GM21528 (cell line): ENCODE measurements around the gene CLEC16A.

Experiments used
- ATAC-seq: cut with Tn5 transposase; IDR thresholded peaks from one replicate; pipeline ENCODE4 v1.9.1; 2021; ENCODE audit warnings: mild to moderate bottlenecking, moderate library complexity; ENCODE audit not compliant: unreplicated experiment, low FRiP score

The CLEC16A gene

GRCh38 chr16:11107780-11108465 lies 163.6 kb downstream of the CLEC16A start:
- ATAC-seq = no peak

- no peak for ATAC-seq
These were observed 164.1 kb downstream of the CLEC16A start for GRCh38 chr16:11108466-11108805.

GRCh38 chr16:11109566-11109965 lies 165.2 kb downstream of the CLEC16A start:
- ATAC-seq = no peak

GRCh38 chr16:11111150-11111549 lies 166.8 kb downstream of the CLEC16A start:
- no peak for ATAC-seq

- ATAC-seq = no peak
These were observed 167.7 kb downstream of the CLEC16A start for GRCh38 chr16:11111856-11112634.

- ATAC-seq = no peak
These were observed 168.5 kb downstream of the CLEC16A start for GRCh38 chr16:11112723-11113348.

GRCh38 chr16:11114366-11115164 lies 170.2 kb downstream of the CLEC16A start:
- no peak for ATAC-seq

- ATAC-seq = no peak
These were observed 173.3 kb downstream of the CLEC16A start for GRCh38 chr16:11117576-11118211.

GRCh38 chr16:11118479-11118878 lies 174.1 kb downstream of the CLEC16A start:
- no peak for ATAC-seq

- ATAC-seq = no peak
These were observed 176.8 kb downstream of the CLEC16A start for GRCh38 chr16:11121083-11121608.

GRCh38 chr16:11121914-11122692 lies 177.7 kb downstream of the CLEC16A start:
- ATAC-seq = no peak

GRCh38 chr16:11123666-11124065 lies 179.3 kb downstream of the CLEC16A start:
- ATAC-seq = no peak

GRCh38 chr16:11125936-11126335 lies 181.6 kb downstream of the CLEC16A start:
- no peak for ATAC-seq

GRCh38 chr16:11126399-11127054 lies 182.2 kb downstream of the CLEC16A start:
- no peak for ATAC-seq

- no peak for ATAC-seq
These were observed 183.3 kb downstream of the CLEC16A start for GRCh38 chr16:11127610-11128195.

GRCh38 chr16:11128211-11129141 lies 184.1 kb downstream of the CLEC16A start:
- ATAC-seq = no peak

GRCh38 chr16:11129378-11129781 lies 185.0 kb downstream of the CLEC16A start:
- ATAC-seq = no peak
